Measurements from ENCODE around the gene IGFLR1. TPM values are rescaled to one million over a fixed set of nuclear protein-coding genes. Genes with fewer than 3 reads are reported as not detected.

IGFLR1 gene
- polyA plus RNA-seq, 2 of the 4 experiments (the other 2 are of a cell fraction), result 6.4 to 14.4 TPM

GRCh38 chr19:35754370-35755130 is 12.3 kb upstream of the IGFLR1 start:
- TF ChIP-seq BHLHE40 (IDR thresholded peaks at IDR 0.05; ENCODE audit: low read depth, low read length) (no peak), CHD2 (IDR thresholded peaks at IDR 0.05; ENCODE audit: low read length, partially characterized antibody) (no peak), RCOR1 (IDR thresholded peaks at IDR 0.05; ENCODE audit: low read depth, low read length) (no peak), NFE2L2 (conservative IDR thresholded peaks at IDR 0.05; ENCODE audit: low read length) (no peak), REST (IDR thresholded peaks at IDR 0.05) (no peak), SMC3 (IDR thresholded peaks at IDR 0.05) (no peak), NPAS2 (CRISPR knock-in tag; IDR thresholded peaks at IDR 0.05; ENCODE audit: borderline replicate concordance) (no peak), HDAC2 (IDR thresholded peaks at IDR 0.05) (no peak), CBX2 (IDR thresholded peaks at IDR 0.05; ENCODE audit: borderline replicate concordance, low read depth) (no peak), ELK1 (IDR thresholded peaks at IDR 0.05; ENCODE audit: low read depth, low read length) (no peak), RNF2 (IDR thresholded peaks at IDR 0.05; ENCODE audit: borderline replicate concordance, low read depth) (no peak)
- ChIA-PET CTCF (interaction anchor here (1.5 kb wide), 1 partner anchor 8 kb away, joined by 3 read pairs; no protein-coding TSS in a partner anchor), POLR2A (no interaction called here)
- no peak for ATAC-seq
- no peak for DNase-seq (ENCODE audit: low read depth in 1 of 2, low spot score in 1 of 2)
- WGBS (ENCODE audit: missing lambda C conversion rate), result 85% methylated on average over 13 of the region's 13 CpGs
- no peak overlapping the region for H3K4me3 ChIP-seq
- no peak for FAIRE-seq
- H3K4me1 ChIP-seq, result peaks cover 17% of the 10 kb centered on the region
- no peak overlapping the region for H3K27ac ChIP-seq
- no peak overlapping the region for H3K4me2 ChIP-seq
- no peaks in the 10 kb centered on the region for H3K9me3 ChIP-seq

- no peak for ATAC-seq
- Histone ChIP-seq H3K4me2 (no peak overlapping the region), H3K4me3 (no peak overlapping the region), H3K27ac (no peak overlapping the region), H3K4me1 (peaks cover 15% of the 10 kb centered on the region), H3K9me3 (no peaks in the 10 kb centered on the region)
- CTCF ChIA-PET, result interaction anchor here (0.9 to 1.5 kb wide), 2 partner anchors 9 to 59 kb away, joined by 3 read pairs; no protein-coding TSS in a partner anchor
- 90% methylated on average over 20 of the region's 20 CpGs for WGBS (ENCODE audit: missing lambda C conversion rate)
- no peak for FAIRE-seq
- POLR2A ChIA-PET, result no interaction called here
- DNase-seq (ENCODE audit: low read depth in 1 of 2, low spot score in 1 of 2), result no peak
- TF ChIP-seq GATA3 (IDR thresholded peaks at IDR 0.05; ENCODE audit: borderline replicate concordance) (no peak), ZSCAN20 (CRISPR knock-in tag; IDR thresholded peaks at IDR 0.05) (no peak), PHF8 (IDR thresholded peaks at IDR 0.05; ENCODE audit: borderline replicate concordance, low read depth) (no peak), NFE2L2 (conservative IDR thresholded peaks at IDR 0.05; ENCODE audit: low read length) (no peak), RFX5 (IDR thresholded peaks at IDR 0.05) (no peak), SMC3 (IDR thresholded peaks at IDR 0.05) (no peak), BCL3 (IDR thresholded peaks at IDR 0.05) (no peak), POLR2AphosphoS2 (conservative IDR thresholded peaks at IDR 0.05; ENCODE audit: low read length) (no peak), FOXS1 (CRISPR knock-in tag; IDR thresholded peaks at IDR 0.05) (no peak), RNF2 (IDR thresholded peaks at IDR 0.05; ENCODE audit: borderline replicate concordance, low read depth) (no peak)
- TF ChIP-seq, protein P1, sequence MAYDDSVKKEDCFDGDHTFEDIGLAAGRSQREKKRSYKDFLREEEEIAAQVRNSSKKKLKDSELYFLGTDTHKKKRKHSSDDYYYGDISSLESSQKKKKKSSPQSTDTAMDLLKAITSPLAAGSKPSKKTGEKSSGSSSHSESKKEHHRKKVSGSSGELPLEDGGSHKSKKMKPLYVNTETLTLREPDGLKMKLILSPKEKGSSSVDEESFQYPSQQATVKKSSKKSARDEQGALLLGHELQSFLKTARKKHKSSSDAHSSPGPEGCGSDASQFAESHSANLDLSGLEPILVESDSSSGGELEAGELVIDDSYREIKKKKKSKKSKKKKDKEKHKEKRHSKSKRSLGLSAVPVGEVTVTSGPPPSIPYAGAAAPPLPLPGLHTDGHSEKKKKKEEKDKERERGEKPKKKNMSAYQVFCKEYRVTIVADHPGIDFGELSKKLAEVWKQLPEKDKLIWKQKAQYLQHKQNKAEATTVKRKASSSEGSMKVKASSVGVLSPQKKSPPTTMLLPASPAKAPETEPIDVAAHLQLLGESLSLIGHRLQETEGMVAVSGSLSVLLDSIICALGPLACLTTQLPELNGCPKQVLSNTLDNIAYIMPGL (CRISPR knock-in tag; IDR thresholded peaks at IDR 0.05; ENCODE audit: borderline replicate concordance), result no peak
- TF ChIP-seq, protein P2, sequence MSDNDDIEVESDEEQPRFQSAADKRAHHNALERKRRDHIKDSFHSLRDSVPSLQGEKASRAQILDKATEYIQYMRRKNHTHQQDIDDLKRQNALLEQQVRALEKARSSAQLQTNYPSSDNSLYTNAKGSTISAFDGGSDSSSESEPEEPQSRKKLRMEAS (IDR thresholded peaks at IDR 0.05), result no peak
- TF ChIP-seq, protein P3, sequence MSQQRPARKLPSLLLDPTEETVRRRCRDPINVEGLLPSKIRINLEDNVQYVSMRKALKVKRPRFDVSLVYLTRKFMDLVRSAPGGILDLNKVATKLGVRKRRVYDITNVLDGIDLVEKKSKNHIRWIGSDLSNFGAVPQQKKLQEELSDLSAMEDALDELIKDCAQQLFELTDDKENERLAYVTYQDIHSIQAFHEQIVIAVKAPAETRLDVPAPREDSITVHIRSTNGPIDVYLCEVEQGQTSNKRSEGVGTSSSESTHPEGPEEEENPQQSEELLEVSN (IDR thresholded peaks at IDR 0.05; ENCODE audit: borderline replicate concordance, low read depth), result no peak
Observed at GRCh38 chr19:35753634-35754369, 11.6 kb upstream of the IGFLR1 start.
